Liver (tissue), 9 donors: ENCODE results near the gene CCDC190. TPM values are rescaled to one million over a fixed set of nuclear protein-coding genes. Genes with fewer than 3 reads are reported as not detected.

Source experiments
- DNase-seq: peaks from one replicate; pipeline ENCODE4 v3.0.0-alpha.2; 2017; ENCODE audit warnings: low spot score
- H3K27ac ChIP-seq, 2 donors: one replicate each; pipeline ENCODE4 v1.7.0; 2013; ENCODE audit warnings: inconsistent platforms in 2 of 2, low read length in 2 of 2, control low read depth in 1 of 2, low read depth in 1 of 2, mild to moderate bottlenecking in 1 of 2
- H3K27me3 ChIP-seq, 4 donors: one replicate each; pipeline versions ENCODE4 v1.6.1 to v1.7.0; 2013; ENCODE audit warnings: low read length in 3 of 4, inconsistent platforms in 1 of 4, mild to moderate bottlenecking in 1 of 4, moderate library complexity in 1 of 4; ENCODE audit not compliant: control insufficient read depth in 4 of 4, insufficient read depth in 4 of 4
- H3K36me3 ChIP-seq, 4 donors: one replicate each; pipeline versions ENCODE4 v1.6.1 to v1.7.0; 2013; ENCODE audit warnings: low read length in 3 of 4, mild to moderate bottlenecking in 3 of 4, low read depth in 1 of 4, moderate library complexity in 1 of 4; ENCODE audit not compliant: control insufficient read depth in 4 of 4, insufficient read depth in 3 of 4
- H3K4me1 ChIP-seq, 4 donors: one replicate each; pipeline versions ENCODE4 v1.6.1 to v1.7.0; 2013; ENCODE audit warnings: low read length in 3 of 4, mild to moderate bottlenecking in 3 of 4, moderate library complexity in 1 of 4; ENCODE audit not compliant: control insufficient read depth in 4 of 4, insufficient read depth in 4 of 4
- H3K4me3 ChIP-seq, 3 donors: one replicate each; pipeline versions ENCODE4 v1.6.1 to v1.7.0; 2013; ENCODE audit warnings: low read length in 3 of 3, control low read depth in 1 of 3, low read depth in 1 of 3, mild to moderate bottlenecking in 1 of 3
- H3K9ac ChIP-seq, 2 donors: one replicate each; pipeline ENCODE4 v1.7.0; 2013; ENCODE audit warnings: low read length in 2 of 2, mild to moderate bottlenecking in 2 of 2, moderate library complexity in 2 of 2, control low read depth in 1 of 2, low read depth in 1 of 2
- H3K9me3 ChIP-seq, 4 donors: one replicate each; pipeline versions ENCODE4 v1.6.1 to v1.7.0; 2013; ENCODE audit warnings: low read length in 3 of 4; ENCODE audit not compliant: control insufficient read depth in 4 of 4
- EGR1 ChIP-seq, 2 donors: IDR thresholded peaks; 2 replicates each; pipeline ENCODE4 v1.6.1; 2016 to 2018; ENCODE audit warnings: antibody characterized with exemption in 2 of 2, low read depth in 2 of 2
- FOXA1 ChIP-seq: IDR thresholded peaks from 2 replicates; pipeline ENCODE4 v1.6.1; 2016; ENCODE audit warnings: antibody characterized with exemption
- FOXA2 ChIP-seq: IDR thresholded peaks from 2 replicates; pipeline ENCODE4 v1.6.1; 2016; ENCODE audit warnings: antibody characterized with exemption
- GABPA ChIP-seq, 2 donors: IDR thresholded peaks in 1 of 2; conservative IDR thresholded peaks in 1 of 2; 2 replicates each; pipeline ENCODE4 v1.6.1; 2016; ENCODE audit warnings: antibody characterized with exemption in 2 of 2, mild to moderate bottlenecking in 1 of 2, moderate library complexity in 1 of 2
- HNF4A ChIP-seq, 2 donors: conservative IDR thresholded peaks; 2 replicates each; pipeline ENCODE4 v1.6.1; 2016; ENCODE audit warnings: antibody characterized with exemption in 2 of 2, mild to moderate bottlenecking in 2 of 2
- NR2F2 ChIP-seq: IDR thresholded peaks from 2 replicates; pipeline ENCODE4 v1.6.1; 2016; ENCODE audit warnings: antibody characterized with exemption
- RAD21 ChIP-seq, 2 donors: IDR thresholded peaks; 2 replicates each; pipeline ENCODE4 v1.6.1; 2016; ENCODE audit warnings: antibody characterized with exemption in 2 of 2, mild to moderate bottlenecking in 2 of 2
- RXRA ChIP-seq, 2 donors: IDR thresholded peaks; 2 replicates each; pipeline ENCODE4 v1.6.1; 2017 to 2018; ENCODE audit warnings: antibody characterized with exemption in 2 of 2, mild to moderate bottlenecking in 1 of 2
- SP1 ChIP-seq: IDR thresholded peaks from 2 replicates; pipeline ENCODE4 v1.6.1; 2018; ENCODE audit warnings: antibody characterized with exemption, mild to moderate bottlenecking
- TAF1 ChIP-seq: conservative IDR thresholded peaks from 2 replicates; pipeline ENCODE4 v1.6.1; 2016; ENCODE audit warnings: antibody characterized with exemption, mild to moderate bottlenecking
- YY1 ChIP-seq: IDR thresholded peaks from 2 replicates; pipeline ENCODE4 v1.6.1; 2016; ENCODE audit warnings: antibody characterized with exemption, mild to moderate bottlenecking
- WGBS: extraction: QIAGEN DNeasy Blood & Tissue Kit; methylation state at CpG from one replicate; pipeline ENCODE4 v1.1.7; 2013; 5-methylcytosine and 5-hydroxymethylcytosine counted together
- polyA plus RNA-seq, 2 donors: library from polyadenylated mRNA; stranded (reverse) in 1 of 2; unstranded in 1 of 2; fragments of 200-250 nt in 1 of 2; fragments of >200 nt in 1 of 2; fragmentation: Nextera tagmentation in 1 of 2; extraction: Ambion mirVana in 1 of 2; gene quantifications; one replicate each; pipeline versions ENCODE4 v1.2.1 to v1.2.3, GENCODE V29; 2013 to 2015
- total RNA-seq, 2 donors: library from RNA; depleted of rRNA; stranded (reverse); fragments of >200 nt; gene quantifications; one replicate each; pipeline ENCODE4 v1.2.3, GENCODE V29; 2014
- TF ChIP-seq, protein P1 (sequence below): IDR thresholded peaks from 2 replicates; pipeline ENCODE4 v1.6.1; 2016; ENCODE audit warnings: antibody characterized with exemption
- TF ChIP-seq, protein P2 (sequence below): IDR thresholded peaks from 2 replicates; pipeline ENCODE4 v1.6.1; 2016; ENCODE audit warnings: antibody characterized with exemption
- TF ChIP-seq, protein P3 (sequence below): IDR thresholded peaks from 2 replicates; pipeline ENCODE4 v1.6.1; 2016; ENCODE audit warnings: antibody characterized with exemption, mild to moderate bottlenecking
- TF ChIP-seq, protein P4 (sequence below): fragments of 150-350 bp; IDR thresholded peaks from 2 replicates; pipeline ENCODE4 v1.5.1; 2017; ENCODE audit warnings: improper control_type of control experiment, low read depth, low read length; ENCODE audit not compliant: missing input control
- TF ChIP-seq, protein P5 (sequence below): IDR thresholded peaks from 2 replicates; pipeline ENCODE4 v1.6.1; 2016; ENCODE audit warnings: antibody characterized with exemption
- donor health status: healthy.
- donor health status: healthy.
- donor health status: healthy.
- donor health status: healthy.
- donor health status: healthy.

CCDC190 gene
- total and polyA plus RNA-seq, 4 donors = not detected

DNA sequence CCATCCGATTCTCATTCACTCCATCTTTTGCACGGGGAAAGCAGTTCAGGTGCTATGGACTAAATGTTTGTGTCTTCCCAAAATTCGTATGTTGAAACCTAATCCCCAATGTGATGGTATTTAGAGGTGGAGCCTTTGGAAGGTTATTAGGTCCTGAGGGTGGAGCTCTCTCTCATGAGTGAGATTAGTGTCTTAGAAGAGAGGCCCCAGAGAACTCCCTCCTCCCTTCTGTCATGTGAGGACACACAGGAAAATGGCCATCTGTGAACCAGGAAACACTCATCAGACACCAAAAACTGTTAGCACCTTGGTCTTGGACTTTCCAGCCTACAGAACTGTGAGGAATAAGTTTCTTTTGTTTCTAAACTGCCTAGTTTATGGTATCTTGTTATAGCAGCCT, 15.8 kb upstream of the CCDC190 start:
- Histone ChIP-seq H3K9me3 (peaks cover 0 to 3% (median 0%) of the 10 kb centered on the region in 4 donors), H3K27me3 (peaks cover 0 to 11% (median 0%) of the 10 kb centered on the region in 4 donors), H3K4me3 (no peak overlapping the region), H3K36me3 (no peaks in the 10 kb centered on the region), H3K9ac (no peak overlapping the region), H3K4me1 (peaks cover 0 to 6% (median 3%) of the 10 kb centered on the region in 4 donors), H3K27ac (no peak overlapping the region)
- no peak for DNase-seq
- no peak for TF ChIP-seq SP1
- no peak for TF ChIP-seq TAF1
- no peak for TF ChIP-seq NR2F2
- TF ChIP-seq, protein P1, sequence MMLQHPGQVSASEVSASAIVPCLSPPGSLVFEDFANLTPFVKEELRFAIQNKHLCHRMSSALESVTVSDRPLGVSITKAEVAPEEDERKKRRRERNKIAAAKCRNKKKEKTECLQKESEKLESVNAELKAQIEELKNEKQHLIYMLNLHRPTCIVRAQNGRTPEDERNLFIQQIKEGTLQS = no peak
- no peak for TF ChIP-seq EGR1 (IDR thresholded peaks at IDR 0.05; ENCODE audit: low read depth in 2 of 2)
- TF ChIP-seq, protein P2, sequence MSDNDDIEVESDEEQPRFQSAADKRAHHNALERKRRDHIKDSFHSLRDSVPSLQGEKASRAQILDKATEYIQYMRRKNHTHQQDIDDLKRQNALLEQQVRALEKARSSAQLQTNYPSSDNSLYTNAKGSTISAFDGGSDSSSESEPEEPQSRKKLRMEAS = no peak
- TF ChIP-seq, protein P3, sequence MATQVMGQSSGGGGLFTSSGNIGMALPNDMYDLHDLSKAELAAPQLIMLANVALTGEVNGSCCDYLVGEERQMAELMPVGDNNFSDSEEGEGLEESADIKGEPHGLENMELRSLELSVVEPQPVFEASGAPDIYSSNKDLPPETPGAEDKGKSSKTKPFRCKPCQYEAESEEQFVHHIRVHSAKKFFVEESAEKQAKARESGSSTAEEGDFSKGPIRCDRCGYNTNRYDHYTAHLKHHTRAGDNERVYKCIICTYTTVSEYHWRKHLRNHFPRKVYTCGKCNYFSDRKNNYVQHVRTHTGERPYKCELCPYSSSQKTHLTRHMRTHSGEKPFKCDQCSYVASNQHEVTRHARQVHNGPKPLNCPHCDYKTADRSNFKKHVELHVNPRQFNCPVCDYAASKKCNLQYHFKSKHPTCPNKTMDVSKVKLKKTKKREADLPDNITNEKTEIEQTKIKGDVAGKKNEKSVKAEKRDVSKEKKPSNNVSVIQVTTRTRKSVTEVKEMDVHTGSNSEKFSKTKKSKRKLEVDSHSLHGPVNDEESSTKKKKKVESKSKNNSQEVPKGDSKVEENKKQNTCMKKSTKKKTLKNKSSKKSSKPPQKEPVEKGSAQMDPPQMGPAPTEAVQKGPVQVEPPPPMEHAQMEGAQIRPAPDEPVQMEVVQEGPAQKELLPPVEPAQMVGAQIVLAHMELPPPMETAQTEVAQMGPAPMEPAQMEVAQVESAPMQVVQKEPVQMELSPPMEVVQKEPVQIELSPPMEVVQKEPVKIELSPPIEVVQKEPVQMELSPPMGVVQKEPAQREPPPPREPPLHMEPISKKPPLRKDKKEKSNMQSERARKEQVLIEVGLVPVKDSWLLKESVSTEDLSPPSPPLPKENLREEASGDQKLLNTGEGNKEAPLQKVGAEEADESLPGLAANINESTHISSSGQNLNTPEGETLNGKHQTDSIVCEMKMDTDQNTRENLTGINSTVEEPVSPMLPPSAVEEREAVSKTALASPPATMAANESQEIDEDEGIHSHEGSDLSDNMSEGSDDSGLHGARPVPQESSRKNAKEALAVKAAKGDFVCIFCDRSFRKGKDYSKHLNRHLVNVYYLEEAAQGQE = no peak
- TF ChIP-seq GABPA (IDR thresholded peaks at IDR 0.05 in 1 of 2, conservative IDR thresholded peaks at IDR 0.05 in 1 of 2) = no peak
- TF ChIP-seq, protein P4, sequence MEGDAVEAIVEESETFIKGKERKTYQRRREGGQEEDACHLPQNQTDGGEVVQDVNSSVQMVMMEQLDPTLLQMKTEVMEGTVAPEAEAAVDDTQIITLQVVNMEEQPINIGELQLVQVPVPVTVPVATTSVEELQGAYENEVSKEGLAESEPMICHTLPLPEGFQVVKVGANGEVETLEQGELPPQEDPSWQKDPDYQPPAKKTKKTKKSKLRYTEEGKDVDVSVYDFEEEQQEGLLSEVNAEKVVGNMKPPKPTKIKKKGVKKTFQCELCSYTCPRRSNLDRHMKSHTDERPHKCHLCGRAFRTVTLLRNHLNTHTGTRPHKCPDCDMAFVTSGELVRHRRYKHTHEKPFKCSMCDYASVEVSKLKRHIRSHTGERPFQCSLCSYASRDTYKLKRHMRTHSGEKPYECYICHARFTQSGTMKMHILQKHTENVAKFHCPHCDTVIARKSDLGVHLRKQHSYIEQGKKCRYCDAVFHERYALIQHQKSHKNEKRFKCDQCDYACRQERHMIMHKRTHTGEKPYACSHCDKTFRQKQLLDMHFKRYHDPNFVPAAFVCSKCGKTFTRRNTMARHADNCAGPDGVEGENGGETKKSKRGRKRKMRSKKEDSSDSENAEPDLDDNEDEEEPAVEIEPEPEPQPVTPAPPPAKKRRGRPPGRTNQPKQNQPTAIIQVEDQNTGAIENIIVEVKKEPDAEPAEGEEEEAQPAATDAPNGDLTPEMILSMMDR = no peak
- 61% methylated on average over 3 of the region's 3 CpGs for WGBS

DNA sequence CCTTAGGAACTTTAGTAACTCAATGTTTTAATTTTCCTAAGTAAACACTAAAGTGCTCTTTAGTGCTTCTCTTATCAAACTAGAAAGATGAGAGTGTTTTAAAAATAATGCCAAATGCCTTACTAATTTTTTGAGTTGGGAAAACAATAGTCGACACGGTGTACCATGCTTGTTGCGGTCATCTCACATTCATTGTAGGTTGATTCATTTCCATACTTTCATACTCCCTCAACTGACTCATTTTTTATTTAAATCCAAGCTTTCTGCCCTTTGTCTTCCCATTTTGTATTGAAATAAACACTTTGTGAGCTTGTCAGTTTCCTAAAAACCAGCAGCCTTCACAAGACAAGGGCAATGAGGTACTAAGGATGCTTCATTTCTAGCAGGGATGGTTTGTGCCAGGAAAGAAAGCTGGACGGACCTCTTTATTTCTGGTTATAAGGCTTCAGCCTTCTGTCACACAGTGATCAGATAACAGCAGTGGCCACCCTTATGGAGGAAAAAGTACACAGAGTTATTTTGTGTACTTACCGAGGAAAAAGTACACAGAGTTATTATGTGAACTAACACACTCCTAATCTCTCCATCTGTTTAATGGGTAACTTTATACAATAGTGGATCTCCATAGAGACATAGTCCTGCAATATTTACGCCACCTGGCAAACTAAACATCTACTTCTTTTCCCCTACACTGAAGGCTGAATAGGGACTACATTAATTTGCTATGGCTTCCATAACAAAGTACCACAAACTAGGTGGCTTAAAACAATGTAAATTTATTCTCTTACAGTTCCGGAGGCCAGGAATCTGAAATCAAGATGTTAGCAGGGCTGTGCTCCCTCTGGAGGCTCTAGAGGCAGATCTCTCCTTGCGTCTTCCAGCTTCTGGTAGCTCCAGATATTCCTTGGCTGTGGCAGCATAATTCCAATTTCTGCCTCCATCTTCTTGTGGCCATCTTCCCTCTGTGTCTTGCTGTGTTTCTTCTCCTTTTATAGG, 13.0 kb upstream of the CCDC190 start:
- Histone ChIP-seq H3K27ac (no peak overlapping the region), H3K36me3 (no peaks in the 10 kb centered on the region), H3K4me1 (peaks cover 0 to 6% (median 3%) of the 10 kb centered on the region in 4 donors), H3K27me3 (peaks cover 0 to 8% (median 0%) of the 10 kb centered on the region in 4 donors), H3K9ac (no peak overlapping the region), H3K4me3 (no peak overlapping the region), H3K9me3 (peaks cover 0 to 3% (median 0%) of the 10 kb centered on the region in 4 donors)
- TF ChIP-seq FOXA1 (peak; percentile 43), YY1 (peak; percentile 74), RXRA (IDR thresholded peaks at IDR 0.05) (peak in 1 of 2 donors; percentile 23), TAF1 (no peak), RAD21 (IDR thresholded peaks at IDR 0.05) (no peak), SP1 (peak; percentile 34), HNF4A (conservative IDR thresholded peaks at IDR 0.05) (peak in 1 of 2 donors; percentile 27), FOXA2 (peak; percentile 70)
- TF ChIP-seq, protein P2 = peak; percentile 7
- TF ChIP-seq, protein P1 = no peak
- TF ChIP-seq, protein P5, sequence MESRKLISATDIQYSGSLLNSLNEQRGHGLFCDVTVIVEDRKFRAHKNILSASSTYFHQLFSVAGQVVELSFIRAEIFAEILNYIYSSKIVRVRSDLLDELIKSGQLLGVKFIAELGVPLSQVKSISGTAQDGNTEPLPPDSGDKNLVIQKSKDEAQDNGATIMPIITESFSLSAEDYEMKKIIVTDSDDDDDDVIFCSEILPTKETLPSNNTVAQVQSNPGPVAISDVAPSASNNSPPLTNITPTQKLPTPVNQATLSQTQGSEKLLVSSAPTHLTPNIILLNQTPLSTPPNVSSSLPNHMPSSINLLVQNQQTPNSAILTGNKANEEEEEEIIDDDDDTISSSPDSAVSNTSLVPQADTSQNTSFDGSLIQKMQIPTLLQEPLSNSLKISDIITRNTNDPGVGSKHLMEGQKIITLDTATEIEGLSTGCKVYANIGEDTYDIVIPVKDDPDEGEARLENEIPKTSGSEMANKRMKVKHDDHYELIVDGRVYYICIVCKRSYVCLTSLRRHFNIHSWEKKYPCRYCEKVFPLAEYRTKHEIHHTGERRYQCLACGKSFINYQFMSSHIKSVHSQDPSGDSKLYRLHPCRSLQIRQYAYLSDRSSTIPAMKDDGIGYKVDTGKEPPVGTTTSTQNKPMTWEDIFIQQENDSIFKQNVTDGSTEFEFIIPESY = peak; percentile 28
- WGBS = 54% methylated on average over 8 of the region's 8 CpGs
- DNase-seq = no peak
